H9 (cell line): ENCODE measurements around the gene POMGNT1. TPM values are rescaled to one million over a fixed set of nuclear protein-coding genes. Genes with fewer than 3 reads are reported as not detected.

Experiments used
- DNase-seq: peaks from one replicate; pipeline ENCODE4 v3.0.0-alpha.2; 2017
- H2AFZ ChIP-seq: one replicate; pipeline ENCODE4 v1.6.1; 2013; ENCODE audit warnings: mild to moderate bottlenecking, low read length, control low read depth, moderate library complexity
- H2AK5ac ChIP-seq: 2 replicates; pipeline ENCODE4 v1.6.1; 2013; ENCODE audit warnings: low read length, control low read depth, mixed read lengths; ENCODE audit not compliant: insufficient read length
- H2BK120ac ChIP-seq: one replicate; pipeline ENCODE4 v1.6.1; 2013; ENCODE audit warnings: low read depth, mild to moderate bottlenecking, low read length, control low read depth, inconsistent platforms; ENCODE audit not compliant: poor library complexity, severe bottlenecking
- H2BK12ac ChIP-seq: 2 replicates; pipeline ENCODE4 v1.6.1; 2013; ENCODE audit warnings: low read length, control low read depth, mixed read lengths, low read depth; ENCODE audit not compliant: insufficient read length
- H2BK15ac ChIP-seq: 2 replicates; pipeline ENCODE4 v1.6.1; 2013; ENCODE audit warnings: low read depth, low read length, control low read depth
- H2BK20ac ChIP-seq: one replicate; pipeline ENCODE4 v1.6.1; 2013; ENCODE audit warnings: low read depth, mild to moderate bottlenecking, low read length, control low read depth, inconsistent platforms; ENCODE audit not compliant: poor library complexity, severe bottlenecking
- H2BK5ac ChIP-seq: 2 replicates; pipeline ENCODE4 v1.6.1; 2013; ENCODE audit warnings: low read length, control low read depth, mixed read lengths; ENCODE audit not compliant: insufficient read length
- H3K14ac ChIP-seq: 2 replicates; pipeline ENCODE4 v1.6.1; 2013; ENCODE audit warnings: low read length, control low read depth; ENCODE audit not compliant: insufficient read depth
- H3K18ac ChIP-seq: 2 replicates; pipeline ENCODE4 v1.6.1; 2013; ENCODE audit warnings: low read depth, mild to moderate bottlenecking, mixed read lengths, low read length, control low read depth; ENCODE audit not compliant: insufficient read length
- H3K23ac ChIP-seq: 2 replicates; pipeline ENCODE4 v1.6.1; 2013; ENCODE audit warnings: low read length, control low read depth, mixed read lengths, low read depth; ENCODE audit not compliant: insufficient read length
- H3K23me2 ChIP-seq: 2 replicates; pipeline ENCODE4 v1.6.1; 2013; ENCODE audit warnings: low read depth, mild to moderate bottlenecking, mixed read lengths, low read length, control low read depth; ENCODE audit not compliant: insufficient read length, poor library complexity, severe bottlenecking
- H3K27ac ChIP-seq: 2 replicates; pipeline ENCODE4 v1.5.1; 2013; ENCODE audit warnings: low read length, control low read depth, mixed read lengths, low read depth; ENCODE audit not compliant: insufficient read length
- H3K27me3 ChIP-seq: 2 replicates; pipeline ENCODE4 v1.6.1; 2013; ENCODE audit warnings: low read length, control low read depth, inconsistent platforms; ENCODE audit not compliant: insufficient read depth
- H3K4ac ChIP-seq: 2 replicates; pipeline ENCODE4 v1.6.1; 2013; ENCODE audit warnings: low read depth, mild to moderate bottlenecking, control low read depth, inconsistent platforms, low read length, moderate library complexity
- H3K4me1 ChIP-seq: 2 replicates; pipeline ENCODE4 v1.6.1; 2013; ENCODE audit warnings: low read length, control low read depth, inconsistent platforms; ENCODE audit not compliant: insufficient read depth
- H3K4me2 ChIP-seq: 2 replicates; pipeline ENCODE4 v1.6.1; 2013; ENCODE audit warnings: low read length, control low read depth, mixed read lengths; ENCODE audit not compliant: insufficient read length, insufficient read depth
- H3K56ac ChIP-seq: 2 replicates; pipeline ENCODE4 v1.6.1; 2013; ENCODE audit warnings: low read depth, mild to moderate bottlenecking, mixed read lengths, low read length, control low read depth; ENCODE audit not compliant: insufficient read length
- H3K79me1 ChIP-seq: 2 replicates; pipeline ENCODE4 v1.6.1; 2013; ENCODE audit warnings: low read depth, mild to moderate bottlenecking, moderate library complexity, low read length, control low read depth, inconsistent platforms; ENCODE audit not compliant: insufficient read depth, poor library complexity, severe bottlenecking
- H3K79me2 ChIP-seq: 2 replicates; pipeline ENCODE4 v1.6.1; 2013; ENCODE audit warnings: low read length, control low read depth, inconsistent platforms; ENCODE audit not compliant: insufficient read depth
- H3K9ac ChIP-seq: 2 replicates; pipeline ENCODE4 v1.6.1; 2013; ENCODE audit warnings: low read length, control low read depth, mixed read lengths; ENCODE audit not compliant: insufficient read length; ENCODE audit errors: extremely low read depth
- H3K9me3 ChIP-seq: one replicate; pipeline ENCODE4 v1.6.1; 2013; ENCODE audit warnings: low read depth, low read length, inconsistent platforms; ENCODE audit not compliant: control insufficient read depth
- H3T11ph ChIP-seq: one replicate; pipeline ENCODE4 v1.6.1; 2013; ENCODE audit warnings: mild to moderate bottlenecking, low read length, control low read depth, inconsistent platforms
- H4K20me1 ChIP-seq: one replicate; pipeline ENCODE4 v1.6.1; 2013; ENCODE audit not compliant: control insufficient read depth, insufficient read length, insufficient read depth
- H4K5ac ChIP-seq: 2 replicates; pipeline ENCODE4 v1.6.1; 2013; ENCODE audit warnings: low read depth, mild to moderate bottlenecking, mixed read lengths, low read length, control low read depth; ENCODE audit not compliant: insufficient read length
- H4K8ac ChIP-seq: replicated peaks from 2 replicates; pipeline ENCODE4 v1.6.1; 2013; ENCODE audit warnings: low read length, control low read depth, mixed read lengths, low read depth; ENCODE audit not compliant: insufficient read length
- H4K91ac ChIP-seq: 2 replicates; pipeline ENCODE4 v1.6.1; 2013; ENCODE audit warnings: low read depth, mild to moderate bottlenecking, moderate library complexity, mixed read lengths, low read length, control low read depth; ENCODE audit not compliant: insufficient read length
- H3K27ac Mint-ChIP-seq, 3 experiments: 2 replicates in 2 of 3; 3 replicates in 1 of 3; pipeline ENCODE4 v1.8.0; 2020 to 2021; ENCODE audit warnings: mixed read lengths in 3 of 3, mild to moderate bottlenecking in 1 of 3, moderate library complexity in 1 of 3
- H3K27me3 Mint-ChIP-seq: 2 replicates; pipeline ENCODE4 v1.8.0; 2021; ENCODE audit warnings: low read depth, mild to moderate bottlenecking, moderate library complexity, mixed read lengths
- H3K36me3 Mint-ChIP-seq, 3 experiments: 2 replicates in 2 of 3; 3 replicates in 1 of 3; pipeline ENCODE4 v1.8.0; 2020 to 2021; ENCODE audit warnings: low read depth in 3 of 3, mixed read lengths in 3 of 3; ENCODE audit not compliant: insufficient read depth in 1 of 3
- H3K4me1 Mint-ChIP-seq, 2 experiments: 2 replicates each; pipeline ENCODE4 v1.8.0; 2020; ENCODE audit warnings: mixed read lengths in 2 of 2
- H3K4me3 Mint-ChIP-seq, 2 experiments: 2 replicates in 1 of 2; 3 replicates in 1 of 2; pipeline ENCODE4 v1.8.0; 2020 to 2021; ENCODE audit warnings: mild to moderate bottlenecking in 2 of 2, mixed read lengths in 2 of 2, moderate library complexity in 1 of 2
- H3K9me3 Mint-ChIP-seq, 2 experiments: 2 replicates in 1 of 2; 3 replicates in 1 of 2; pipeline ENCODE4 v1.8.0; 2020; ENCODE audit warnings: mild to moderate bottlenecking in 2 of 2, mixed read lengths in 2 of 2, moderate library complexity in 1 of 2
- WGBS: extraction: QIAGEN DNeasy Blood & Tissue Kit; methylation state at CpG from one replicate; pipeline ENCODE4 v1.1.7; 2013; ENCODE audit warnings: missing lambda C conversion rate, low lambda C conversion rate, mixed read lengths; ENCODE audit not compliant: insufficient read length; ENCODE audit errors: extremely low coverage; 5-methylcytosine and 5-hydroxymethylcytosine counted together
- total RNA-seq: library from RNA; stranded (reverse); gene quantifications from 2 replicates; pipeline ENCODE4 v1.2.1, GENCODE V29; 2021
- TF ChIP-seq, protein P1 (sequence below): fragments of 200-600 bp; sonication (generic); conservative IDR thresholded peaks from 3 replicates; pipeline ENCODE4 v1.8.0; 2021; ENCODE audit warnings: antibody characterized with exemption, mild to moderate bottlenecking

Gene POMGNT1
- total RNA-seq, 1 experiment from 2014 or later, result 62.6 TPM

GRCh38 chr1:46175243-46175642 is 23.0 kb downstream of the POMGNT1 start:
- Mint-ChIP-seq H3K27me3 (peaks cover 14% of the 10 kb centered on the region), H3K27ac (no peak overlapping the region), H3K9me3 (no peaks in the 10 kb centered on the region; a peak in 1 of 5 replicates), H3K36me3 (no peaks in the 10 kb centered on the region), H3K4me1 (peaks cover 6 to 11% of the 10 kb centered on the region in 2 experiments), H3K4me3 (no peak overlapping the region)
- Histone ChIP-seq H3K23ac (no peak overlapping the region), H4K20me1 (no peaks in the 10 kb centered on the region), H2AFZ (no peak overlapping the region), H4K5ac (no peak overlapping the region), H3K14ac (no peak overlapping the region), H2BK12ac (no peak overlapping the region), H3K79me1 (no peaks in the 10 kb centered on the region), H3K23me2 (no peaks in the 10 kb centered on the region), H3K18ac (no peak overlapping the region), H4K8ac (no peak overlapping the region), H3K27ac (no peak overlapping the region), H3K4me2 (no peak overlapping the region), H3K4ac (no peak overlapping the region), H2BK5ac (no peak overlapping the region), H3K79me2 (no peaks in the 10 kb centered on the region), H3K9ac (no peak overlapping the region), H2BK15ac (no peak overlapping the region), H3K27me3 (no peaks in the 10 kb centered on the region), H3K9me3 (no peaks in the 10 kb centered on the region), H3K4me1 (peaks cover 16% of the 10 kb centered on the region; the same call in 1 of the 2 replicates), H2BK20ac (no peak overlapping the region), H3K56ac (no peak overlapping the region), H3T11ph (no peak overlapping the region), H4K91ac (no peak overlapping the region), H2AK5ac (no peak overlapping the region), H2BK120ac (no peak overlapping the region)
- DNase-seq, result no peak
- TF ChIP-seq, protein P1, sequence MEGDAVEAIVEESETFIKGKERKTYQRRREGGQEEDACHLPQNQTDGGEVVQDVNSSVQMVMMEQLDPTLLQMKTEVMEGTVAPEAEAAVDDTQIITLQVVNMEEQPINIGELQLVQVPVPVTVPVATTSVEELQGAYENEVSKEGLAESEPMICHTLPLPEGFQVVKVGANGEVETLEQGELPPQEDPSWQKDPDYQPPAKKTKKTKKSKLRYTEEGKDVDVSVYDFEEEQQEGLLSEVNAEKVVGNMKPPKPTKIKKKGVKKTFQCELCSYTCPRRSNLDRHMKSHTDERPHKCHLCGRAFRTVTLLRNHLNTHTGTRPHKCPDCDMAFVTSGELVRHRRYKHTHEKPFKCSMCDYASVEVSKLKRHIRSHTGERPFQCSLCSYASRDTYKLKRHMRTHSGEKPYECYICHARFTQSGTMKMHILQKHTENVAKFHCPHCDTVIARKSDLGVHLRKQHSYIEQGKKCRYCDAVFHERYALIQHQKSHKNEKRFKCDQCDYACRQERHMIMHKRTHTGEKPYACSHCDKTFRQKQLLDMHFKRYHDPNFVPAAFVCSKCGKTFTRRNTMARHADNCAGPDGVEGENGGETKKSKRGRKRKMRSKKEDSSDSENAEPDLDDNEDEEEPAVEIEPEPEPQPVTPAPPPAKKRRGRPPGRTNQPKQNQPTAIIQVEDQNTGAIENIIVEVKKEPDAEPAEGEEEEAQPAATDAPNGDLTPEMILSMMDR, result no peak
- no CpG with 5 or more reads among the region's 3 CpGs for WGBS
